Adrenal gland (tissue), 12 donors: ENCODE measurements around the gene PCNX4. TPM values are rescaled to one million over a fixed set of nuclear protein-coding genes. Genes with fewer than 3 reads are reported as not detected.

Source experiments
- DNase-seq, 7 donors: peaks; one replicate each; pipeline ENCODE4 v3.0.0-alpha.2; 2019 to 2020
- H3K27ac ChIP-seq, 5 donors: fragments of 200-600 bp; sonication (generic) in 4 of 5; 1 replicate in 3 of 5; 2 replicates in 2 of 5; pipeline versions ENCODE4 v1.5.1 to v1.8.0; 2016 to 2020; ENCODE audit warnings: mild to moderate bottlenecking in 1 of 5
- H3K27me3 ChIP-seq: fragments of 200-600 bp; 2 replicates; pipeline ENCODE4 v1.8.0; 2021
- H3K36me3 ChIP-seq, 2 donors: fragments of 200-600 bp; replicated peaks in 1 of 2; 1 replicate in 1 of 2; 2 replicates in 1 of 2; pipeline versions ENCODE4 v1.5.1 to v1.8.0; 2018 to 2022
- H3K4me1 ChIP-seq, 2 donors: fragments of 200-600 bp; replicated peaks in 1 of 2; 1 replicate in 1 of 2; 2 replicates in 1 of 2; pipeline versions ENCODE4 v1.5.1 to v1.8.0; 2018 to 2021
- H3K4me3 ChIP-seq, 4 donors: fragments of 200-600 bp; sonication (generic) in 3 of 4; one replicate each; pipeline ENCODE4 v1.5.1; 2016 to 2018
- H3K9me3 ChIP-seq, 3 donors: fragments of 200-600 bp; sonication (generic) in 1 of 3; replicated peaks in 1 of 3; 1 replicate in 2 of 3; 2 replicates in 1 of 3; pipeline versions ENCODE4 v1.5.1 to v1.8.0; 2016 to 2021
- CTCF ChIP-seq, 6 experiments: fragments of 450-650 bp in 4 of 6; fragments of 200-600 bp in 2 of 6; sonication (generic) in 1 of 6; IDR thresholded peaks; 1 replicate in 5 of 6; 2 replicates in 1 of 6; pipeline versions ENCODE4 v1.5.1 to v1.8.0; 2016 to 2021; ENCODE audit warnings: antibody characterized with exemption in 6 of 6, mild to moderate bottlenecking in 2 of 6, moderate library complexity in 1 of 6
- POLR2A ChIP-seq, 2 donors: fragments of 450-650 bp; IDR thresholded peaks; one replicate each; pipeline ENCODE4 v1.6.1; 2017; ENCODE audit warnings: antibody characterized with exemption in 2 of 2, mild to moderate bottlenecking in 2 of 2, moderate library complexity in 1 of 2
- WGBS, 4 donors: extraction: QIAGEN DNeasy Blood & Tissue Kit in 2 of 4; methylation state at CpG; one replicate each; pipeline versions ENCODE4 v1.1.5 to v1.1.7; 2013 to 2017; 5-methylcytosine and 5-hydroxymethylcytosine counted together
- intact Hi-C, 2 donors: fragments of 100-400 bp; cut with DNase I; formaldehyde crosslinking; loops; one replicate each; pipeline versions ENCODE4 v1.14.1 to v1.15.0; 2022 to 2023
- polyA plus RNA-seq, 3 donors: library from polyadenylated mRNA; stranded (reverse); fragments of 200-250 nt in 2 of 3; fragments of 350-450 nt in 1 of 3; fragmentation: Illumina TruSeq in 1 of 3; extraction: RNeasy Lipid Tissue Mini Kit (QIAGEN cat#74804) in 1 of 3; gene quantifications; one replicate each; pipeline ENCODE4 v1.2.3, GENCODE V29; 2013 to 2014
- total RNA-seq, 9 donors: library from RNA; depleted of rRNA in 4 of 9; stranded (reverse); fragments of >200 nt in 4 of 9; fragments of 120-200 nt in 1 of 9; fragmentation: NEBNext Ultra II Directional in 1 of 9; extraction: Animal tissue kit (Norgen Biotek cat#: 25700) in 1 of 9; gene quantifications; one replicate each; pipeline versions ENCODE4 v1.1.0 to v1.2.4, GENCODE V29; 2013 to 2023
- donor health status: healthy with polysubstance abuse.
- donor health status: Bipolar disorder and iron deficiency.
- donor health status: DM: yes; HTN: yes; CAD: no.
- donor health status: DM: no; HTN: no; CAD: no.
- donor health status: DM: no; HTN: no; CAD: no.
- donor health status: DM: yes; HTN: yes; CAD: no.

PCNX4 gene
- total and polyA plus RNA-seq, 12 donors = 24.9 to 204 (median 58.1) TPM

GRCh38 chr14:60166142-60166541, 74.4 kb downstream of the PCNX4 start:
- 49 to 58% (median 55%) methylated on average over 3 of the region's 3 CpGs for WGBS, 4 donors
- Histone ChIP-seq H3K36me3 (no peaks in the 10 kb centered on the region), H3K27me3 (no peaks in the 10 kb centered on the region), H3K4me1 (peaks cover 8 to 30% of the 10 kb centered on the region in 2 donors), H3K9me3 (no peaks in the 10 kb centered on the region), H3K4me3 (no peak overlapping the region), H3K27ac (peak overlapping the region in 4 of 5 donors; percentile 75 to 93 (median 88))
- no peak for TF ChIP-seq CTCF (IDR thresholded peaks at IDR 0.05)
- TF ChIP-seq POLR2A (IDR thresholded peaks at IDR 0.05) = no peak
- intact Hi-C loops = loop anchor here in 1 of 2 donors (5.0 to 10.0 kb wide), 2 partner anchors 71 to 99 kb away; partner anchors contain the start of gene PCNX4
- DNase-seq = no peak

- intact Hi-C loops = loop anchor here in 1 of 2 donors (5.0 to 10.0 kb wide), 2 partner anchors 75 to 102 kb away; partner anchors contain the start of gene PCNX4
Observed at GRCh38 chr14:60169722-60170121, 78.0 kb downstream of the PCNX4 start.

GRCh38 chr14:60170948-60171347, 79.2 kb downstream of the PCNX4 start:
- Histone ChIP-seq H3K27ac (no peak overlapping the region), H3K9me3 (no peaks in the 10 kb centered on the region), H3K36me3 (no peaks in the 10 kb centered on the region), H3K4me1 (peaks cover 0 to under 1% of the 10 kb centered on the region in 2 donors), H3K4me3 (no peak overlapping the region), H3K27me3 (no peaks in the 10 kb centered on the region)
- WGBS, 4 donors = 90 to 98% (median 97%) methylated on average over 4 of the region's 4 CpGs
- no peak for DNase-seq
- intact Hi-C loops = no loop called here
- no peak for TF ChIP-seq CTCF (IDR thresholded peaks at IDR 0.05)
- TF ChIP-seq POLR2A (IDR thresholded peaks at IDR 0.05) = no peak

More at GRCh38 chr14:60169722-60170121, 78.0 kb downstream of the PCNX4 start:
- Histone ChIP-seq H3K36me3 (no peaks in the 10 kb centered on the region), H3K27me3 (no peaks in the 10 kb centered on the region), H3K4me1 (peaks cover 0 to 7% of the 10 kb centered on the region in 2 donors), H3K27ac (no peak overlapping the region), H3K9me3 (no peaks in the 10 kb centered on the region), H3K4me3 (no peak overlapping the region)
- no peak for DNase-seq
- WGBS, 4 donors = 89 to 100% (median 91%) methylated on average over 3 of the region's 3 CpGs
- TF ChIP-seq CTCF (IDR thresholded peaks at IDR 0.05) (no peak), POLR2A (IDR thresholded peaks at IDR 0.05) (no peak)

GRCh38 chr14:60171690-60172089, 80.0 kb downstream of the PCNX4 start:
- Histone ChIP-seq H3K4me1 (no peaks in the 10 kb centered on the region), H3K27ac (no peak overlapping the region), H3K4me3 (no peak overlapping the region), H3K36me3 (no peaks in the 10 kb centered on the region), H3K9me3 (no peaks in the 10 kb centered on the region), H3K27me3 (no peaks in the 10 kb centered on the region)
- no peak for DNase-seq
- no peak for TF ChIP-seq CTCF (IDR thresholded peaks at IDR 0.05)
- no peak for TF ChIP-seq POLR2A (IDR thresholded peaks at IDR 0.05)
- intact Hi-C loops = no loop called here
- 51 to 93% (median 88%) methylated on average over 2 of the region's 2 CpGs for WGBS, 4 donors
